RPMI7951 (cell line): ENCODE data around the gene CRYZ. TPM values are rescaled to one million over a fixed set of nuclear protein-coding genes. Genes with fewer than 3 reads are reported as not detected.
A peak's percentile ranks its signal among the peaks of the same experiment; 100 is the strongest.

ENCODE experiments used
- DNase-seq: peaks from one replicate; pipeline ENCODE4 v3.0.0-alpha.2; 2012; ENCODE audit warnings: low read depth
- total RNA-seq: library from RNA; depleted of rRNA; stranded (reverse); fragments of >200 nt; shearing (Covaris generic); gene quantifications from 2 replicates; pipeline ENCODE4 v1.2.3, GENCODE V29; 2014

CRYZ gene
- total RNA-seq, 1 experiment from 2014 or later, result 168 TPM

- DNase-seq, result no peak
Measured at GRCh38 chr1:74731399-74732052, 1.3 kb downstream of the CRYZ start.

GRCh38 chr1:74729741-74730478, 2.9 kb downstream of the CRYZ start:
- peak; percentile 92 for DNase-seq

- no peak for DNase-seq
Measured at GRCh38 chr1:74728736-74729135, 4.1 kb downstream of the CRYZ start.

GRCh38 chr1:74726063-74726462, 6.8 kb downstream of the CRYZ start:
- no peak for DNase-seq

GRCh38 chr1:74717626-74718025, 15.2 kb downstream of the CRYZ start:
- DNase-seq, result no peak

- DNase-seq, result no peak
Measured at GRCh38 chr1:74716822-74717221, 16.0 kb downstream of the CRYZ start.

- no peak for DNase-seq
Measured at GRCh38 chr1:74715806-74716205, 17.0 kb downstream of the CRYZ start.

GRCh38 chr1:74715236-74715502, 17.7 kb downstream of the CRYZ start:
- no peak for DNase-seq

GRCh38 chr1:74714429-74715235, 18.2 kb downstream of the CRYZ start:
- DNase-seq, result no peak

- no peak for DNase-seq
Measured at GRCh38 chr1:74713849-74714248, 19.0 kb downstream of the CRYZ start.

GRCh38 chr1:74712881-74713280, 20.0 kb downstream of the CRYZ start:
- DNase-seq, result no peak

GRCh38 chr1:74703386-74704182, 29.3 kb downstream of the CRYZ start:
- DNase-seq, result no peak

GRCh38 chr1:74699331-74699730, 33.5 kb downstream of the CRYZ start:
- no peak for DNase-seq

GRCh38 chr1:74697832-74698231, 35.0 kb downstream of the CRYZ start:
- no peak for DNase-seq

- no peak for DNase-seq
Measured at GRCh38 chr1:74693473-74693872, 39.4 kb downstream of the CRYZ start.

- DNase-seq, result no peak
Measured at GRCh38 chr1:74690909-74691308, 41.9 kb downstream of the CRYZ start.

GRCh38 chr1:74690364-74690696, 42.5 kb downstream of the CRYZ start:
- no peak for DNase-seq

- peak; percentile 72 for DNase-seq
Measured at GRCh38 chr1:74689621-74690363, 43.1 kb downstream of the CRYZ start.

- no peak for DNase-seq
Measured at GRCh38 chr1:74686928-74687327, 45.9 kb downstream of the CRYZ start.

- DNase-seq, result no peak
Measured at GRCh38 chr1:74684301-74684700, 48.5 kb downstream of the CRYZ start.

- no peak for DNase-seq
Measured at GRCh38 chr1:74683656-74684055, 49.2 kb downstream of the CRYZ start.

GRCh38 chr1:74681851-74682250, 51.0 kb downstream of the CRYZ start:
- DNase-seq, result no peak
